Measurements from ENCODE around the gene EVC. TPM values are rescaled to one million over a fixed set of nuclear protein-coding genes. Genes with fewer than 3 reads are reported as not detected.

The EVC gene
- total RNA-seq, 1 experiment from 2014 or later = not detected

DNA sequence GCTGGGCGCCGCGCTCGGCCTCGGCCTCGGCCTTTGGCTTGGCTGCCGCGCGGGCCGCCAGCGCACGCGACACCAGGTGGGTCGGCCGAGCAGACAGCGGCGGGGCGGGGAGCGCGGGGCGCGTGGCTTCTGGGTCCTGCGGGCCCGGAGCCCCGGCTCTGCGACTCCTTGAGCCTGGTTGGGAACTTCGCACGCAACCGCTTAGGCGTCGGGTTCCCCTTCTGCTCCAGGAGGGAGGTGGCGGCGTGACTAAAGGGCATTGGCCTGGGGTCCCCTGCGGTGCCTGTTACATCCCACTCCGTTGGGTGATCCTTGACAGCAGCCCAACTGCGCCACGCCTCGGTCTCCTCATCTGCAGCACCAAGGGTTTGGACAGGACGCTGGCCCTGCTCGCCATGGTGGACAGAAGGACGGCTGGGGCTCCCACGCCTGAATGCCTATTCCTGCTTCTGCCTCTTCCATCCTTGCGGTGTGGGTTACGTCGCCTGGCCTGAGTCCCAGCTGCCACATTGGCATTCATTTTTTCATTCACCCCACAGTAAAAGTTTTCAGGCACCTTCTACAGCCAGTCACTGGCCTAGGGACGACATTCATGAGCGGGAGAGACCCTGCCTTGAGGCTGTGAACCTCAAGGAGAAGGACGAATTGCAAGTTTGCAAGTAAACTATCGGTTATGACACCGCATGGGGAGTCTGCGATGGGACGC, 631 bp downstream of the EVC start:
- no peak for DNase-seq
- TF ChIP-seq, protein P1, sequence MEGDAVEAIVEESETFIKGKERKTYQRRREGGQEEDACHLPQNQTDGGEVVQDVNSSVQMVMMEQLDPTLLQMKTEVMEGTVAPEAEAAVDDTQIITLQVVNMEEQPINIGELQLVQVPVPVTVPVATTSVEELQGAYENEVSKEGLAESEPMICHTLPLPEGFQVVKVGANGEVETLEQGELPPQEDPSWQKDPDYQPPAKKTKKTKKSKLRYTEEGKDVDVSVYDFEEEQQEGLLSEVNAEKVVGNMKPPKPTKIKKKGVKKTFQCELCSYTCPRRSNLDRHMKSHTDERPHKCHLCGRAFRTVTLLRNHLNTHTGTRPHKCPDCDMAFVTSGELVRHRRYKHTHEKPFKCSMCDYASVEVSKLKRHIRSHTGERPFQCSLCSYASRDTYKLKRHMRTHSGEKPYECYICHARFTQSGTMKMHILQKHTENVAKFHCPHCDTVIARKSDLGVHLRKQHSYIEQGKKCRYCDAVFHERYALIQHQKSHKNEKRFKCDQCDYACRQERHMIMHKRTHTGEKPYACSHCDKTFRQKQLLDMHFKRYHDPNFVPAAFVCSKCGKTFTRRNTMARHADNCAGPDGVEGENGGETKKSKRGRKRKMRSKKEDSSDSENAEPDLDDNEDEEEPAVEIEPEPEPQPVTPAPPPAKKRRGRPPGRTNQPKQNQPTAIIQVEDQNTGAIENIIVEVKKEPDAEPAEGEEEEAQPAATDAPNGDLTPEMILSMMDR (IDR thresholded peaks at IDR 0.05; ENCODE audit: unreplicated experiment) = no peak
- Mint-ChIP-seq H3K27ac (ENCODE audit: unreplicated experiment) (no peak overlapping the region), H3K4me1 (ENCODE audit: low read depth, unreplicated experiment) (no peaks in the 10 kb centered on the region), H3K27me3 (ENCODE audit: unreplicated experiment) (no peaks in the 10 kb centered on the region), H3K36me3 (ENCODE audit: insufficient read depth, unreplicated experiment) (no peaks in the 10 kb centered on the region), H3K4me3 (ENCODE audit: low read depth, unreplicated experiment) (no peak overlapping the region), H3K9me3 (ENCODE audit: low read depth, unreplicated experiment) (peaks cover 8% of the 10 kb centered on the region)
- CTCF ChIA-PET = no interaction called here
- intact Hi-C loops (cut with micrococcal nuclease; ENCODE audit: unreplicated experiment) = no loop called here
- no TSS peak for BruUV-seq (replicated peaks)

DNA sequence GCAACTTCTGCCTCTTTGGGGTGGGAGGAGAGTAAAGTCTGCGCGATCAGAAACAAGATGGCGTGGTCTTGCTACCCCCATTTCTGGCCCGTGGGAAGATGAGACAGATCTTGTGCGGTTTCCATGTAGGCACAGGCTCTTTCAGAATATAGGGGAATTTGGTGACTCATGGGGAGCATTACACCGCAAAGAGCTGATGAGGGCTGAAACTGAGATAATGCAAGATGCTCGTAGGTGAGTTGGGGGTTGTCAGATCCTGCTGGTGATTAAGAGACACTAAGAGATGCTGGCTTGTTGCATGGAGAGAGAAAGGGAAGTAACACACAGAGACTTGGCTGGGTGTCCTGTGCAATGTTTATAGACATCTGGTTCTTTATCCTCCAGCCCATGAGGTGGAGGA, 1.5 kb downstream of the EVC start:
- no peaks in the 10 kb centered on the region for H3K27me3 Mint-ChIP-seq (ENCODE audit: unreplicated experiment)
- CTCF ChIA-PET = no interaction called here
- H3K4me1 Mint-ChIP-seq (ENCODE audit: low read depth, unreplicated experiment) = no peaks in the 10 kb centered on the region

DNA sequence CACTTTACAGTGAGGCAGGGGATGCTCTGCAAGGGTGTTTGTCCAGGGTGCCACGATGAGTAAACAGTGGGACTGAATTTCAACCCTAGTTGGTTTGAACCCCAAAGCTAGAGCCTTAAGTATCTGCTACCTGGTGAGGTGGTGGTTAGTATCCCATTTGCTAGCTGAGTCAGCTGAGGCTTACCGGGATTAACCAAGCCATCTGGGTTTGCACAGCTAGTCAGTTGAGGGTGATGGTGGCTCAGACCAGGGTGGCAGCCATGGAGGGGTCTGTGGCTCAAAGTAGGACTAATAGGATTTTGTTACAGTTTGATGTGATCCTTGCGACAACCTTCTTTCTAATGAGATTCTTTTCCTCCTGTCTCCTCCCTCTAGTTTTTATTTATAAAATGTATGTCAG, 1.9 kb downstream of the EVC start:
- CTCF ChIA-PET = no interaction called here
- intact Hi-C loops (cut with micrococcal nuclease; ENCODE audit: unreplicated experiment) = no loop called here
- BruUV-seq (replicated peaks) = no TSS peak

More for the DNA sequence above, 1.5 kb downstream of the EVC start:
- TF ChIP-seq, protein P1 (IDR thresholded peaks at IDR 0.05; ENCODE audit: unreplicated experiment) = no peak
- intact Hi-C loops (cut with micrococcal nuclease; ENCODE audit: unreplicated experiment) = no loop called here
- Mint-ChIP-seq H3K4me3 (ENCODE audit: low read depth, unreplicated experiment) (no peak overlapping the region), H3K36me3 (ENCODE audit: insufficient read depth, unreplicated experiment) (no peaks in the 10 kb centered on the region), H3K27ac (ENCODE audit: unreplicated experiment) (no peak overlapping the region), H3K9me3 (ENCODE audit: low read depth, unreplicated experiment) (peaks cover 9% of the 10 kb centered on the region)
- BruUV-seq (replicated peaks) = no TSS peak
- DNase-seq = no peak

DNA sequence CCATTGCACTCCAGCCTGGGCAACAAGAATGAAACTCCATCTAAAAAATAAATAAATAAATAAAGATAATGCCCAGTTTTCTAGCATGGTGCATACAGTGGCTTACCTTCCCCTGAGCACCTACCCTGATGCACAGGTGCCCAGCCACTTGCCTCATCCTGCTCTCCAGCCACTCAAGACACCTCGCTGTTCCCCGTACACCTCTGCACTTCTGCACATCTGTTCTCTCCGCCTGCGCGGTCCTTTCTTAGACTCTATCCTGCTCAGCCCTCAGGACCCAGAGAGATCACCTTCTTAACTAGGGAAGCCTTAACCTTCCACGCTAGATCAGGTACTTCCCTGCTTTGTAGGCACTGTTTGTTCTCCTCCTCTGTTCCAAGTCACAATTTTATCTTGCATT, 2.9 kb downstream of the EVC start:
- no peak overlapping the region for H3K4me3 Mint-ChIP-seq (ENCODE audit: low read depth, unreplicated experiment)
- no peaks in the 10 kb centered on the region for H3K4me1 Mint-ChIP-seq (ENCODE audit: low read depth, unreplicated experiment)
- peaks cover 11% of the 10 kb centered on the region for H3K9me3 Mint-ChIP-seq (ENCODE audit: low read depth, unreplicated experiment)
- TF ChIP-seq, protein P1 (IDR thresholded peaks at IDR 0.05; ENCODE audit: unreplicated experiment) = no peak
- DNase-seq = no peak
- BruUV-seq (replicated peaks) = no TSS peak
- CTCF ChIA-PET = no interaction called here
- intact Hi-C loops (cut with micrococcal nuclease; ENCODE audit: unreplicated experiment) = no loop called here
- H3K36me3 Mint-ChIP-seq (ENCODE audit: insufficient read depth, unreplicated experiment) = no peaks in the 10 kb centered on the region
- H3K27ac Mint-ChIP-seq (ENCODE audit: unreplicated experiment) = no peak overlapping the region
- H3K27me3 Mint-ChIP-seq (ENCODE audit: unreplicated experiment) = no peaks in the 10 kb centered on the region

More for the DNA sequence above, 1.9 kb downstream of the EVC start:
- no peak overlapping the region for H3K27ac Mint-ChIP-seq (ENCODE audit: unreplicated experiment)
- TF ChIP-seq, protein P1 (IDR thresholded peaks at IDR 0.05; ENCODE audit: unreplicated experiment) = no peak
- H3K4me3 Mint-ChIP-seq (ENCODE audit: low read depth, unreplicated experiment) = no peak overlapping the region
- no peak for DNase-seq
- H3K27me3 Mint-ChIP-seq (ENCODE audit: unreplicated experiment) = no peaks in the 10 kb centered on the region
- peaks cover 11% of the 10 kb centered on the region for H3K9me3 Mint-ChIP-seq (ENCODE audit: low read depth, unreplicated experiment)
- H3K36me3 Mint-ChIP-seq (ENCODE audit: insufficient read depth, unreplicated experiment) = no peaks in the 10 kb centered on the region
- H3K4me1 Mint-ChIP-seq (ENCODE audit: low read depth, unreplicated experiment) = no peaks in the 10 kb centered on the region

Data from Calu3 (cell line).